Bronchial epithelial cell (primary cell): ENCODE measurements around the gene STK32B. TPM values are rescaled to one million over a fixed set of nuclear protein-coding genes. Genes with fewer than 3 reads are reported as not detected.

ENCODE experiments used
- DNase-seq: peaks from one replicate; pipeline ENCODE4 v3.0.0-alpha.2; 2010; ENCODE audit warnings: low read depth
- FAIRE-seq: peaks from 2 replicates; lab custom pipeline; 2011; peaks lifted over from hg19 to GRCh38; lab: Jason Lieb, UNC
- H3K27me3 ChIP-seq: 2 replicates; pipeline ENCODE4 v1.5.1; 2011; ENCODE audit warnings: low read length; ENCODE audit not compliant: control insufficient read depth, insufficient read depth
- H3K36me3 ChIP-seq: 2 replicates; pipeline ENCODE4 v1.5.1; 2011; ENCODE audit warnings: low read length; ENCODE audit not compliant: control insufficient read depth, insufficient read depth
- H3K4me3 ChIP-seq: 2 replicates; pipeline ENCODE4 v1.5.1; 2011; ENCODE audit warnings: mild to moderate bottlenecking, low read depth, low read length, control low read depth
- total RNA-seq: library from RNA; depleted of rRNA; stranded (reverse); fragments of >200 nt; gene quantifications from 2 replicates; pipeline ENCODE4 v1.2.1, GENCODE V29; 2014
- TF ChIP-seq, protein P1 (sequence below): IDR thresholded peaks from 2 replicates; pipeline ENCODE4 v1.5.1; 2011; ENCODE audit warnings: mild to moderate bottlenecking, moderate library complexity, low read length, control low read depth, inconsistent platforms; ENCODE audit not compliant: insufficient read depth, severe bottlenecking

STK32B gene
- total RNA-seq, 1 donor from 2014 or later: under 0.01 TPM

DNA sequence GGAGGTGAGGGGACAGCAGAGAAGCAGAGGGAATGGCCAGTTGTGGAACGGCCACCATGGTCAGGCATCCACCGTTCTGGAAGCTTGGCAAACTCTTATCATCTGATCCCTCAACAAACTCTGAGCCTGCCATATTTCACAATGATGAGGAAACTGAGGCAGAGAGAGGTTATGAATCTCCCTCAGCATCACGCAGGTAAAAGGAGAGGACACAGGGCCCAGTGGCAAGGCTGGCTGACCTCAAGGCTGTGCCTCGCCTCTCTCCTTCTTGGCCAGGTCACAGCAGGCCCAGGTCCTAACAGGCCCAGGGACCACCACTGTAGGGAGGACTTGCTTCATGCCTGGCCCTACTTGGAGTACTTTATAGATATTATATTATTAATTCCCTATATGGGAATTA lies 414.2 kb downstream of the STK32B start:
- Histone ChIP-seq H3K27me3 (no peaks in the 10 kb centered on the region), H3K4me3 (no peak overlapping the region), H3K36me3 (no peaks in the 10 kb centered on the region)
- no peak for FAIRE-seq
- DNase-seq: no peak
- TF ChIP-seq, protein P1, sequence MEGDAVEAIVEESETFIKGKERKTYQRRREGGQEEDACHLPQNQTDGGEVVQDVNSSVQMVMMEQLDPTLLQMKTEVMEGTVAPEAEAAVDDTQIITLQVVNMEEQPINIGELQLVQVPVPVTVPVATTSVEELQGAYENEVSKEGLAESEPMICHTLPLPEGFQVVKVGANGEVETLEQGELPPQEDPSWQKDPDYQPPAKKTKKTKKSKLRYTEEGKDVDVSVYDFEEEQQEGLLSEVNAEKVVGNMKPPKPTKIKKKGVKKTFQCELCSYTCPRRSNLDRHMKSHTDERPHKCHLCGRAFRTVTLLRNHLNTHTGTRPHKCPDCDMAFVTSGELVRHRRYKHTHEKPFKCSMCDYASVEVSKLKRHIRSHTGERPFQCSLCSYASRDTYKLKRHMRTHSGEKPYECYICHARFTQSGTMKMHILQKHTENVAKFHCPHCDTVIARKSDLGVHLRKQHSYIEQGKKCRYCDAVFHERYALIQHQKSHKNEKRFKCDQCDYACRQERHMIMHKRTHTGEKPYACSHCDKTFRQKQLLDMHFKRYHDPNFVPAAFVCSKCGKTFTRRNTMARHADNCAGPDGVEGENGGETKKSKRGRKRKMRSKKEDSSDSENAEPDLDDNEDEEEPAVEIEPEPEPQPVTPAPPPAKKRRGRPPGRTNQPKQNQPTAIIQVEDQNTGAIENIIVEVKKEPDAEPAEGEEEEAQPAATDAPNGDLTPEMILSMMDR: no peak

- TF ChIP-seq, protein P1: no peak
- Histone ChIP-seq H3K36me3 (no peaks in the 10 kb centered on the region), H3K4me3 (no peak overlapping the region), H3K27me3 (no peaks in the 10 kb centered on the region)
- DNase-seq (no peak), FAIRE-seq (no peak)
These were observed 414.7 kb downstream of the STK32B start for GRCh38 chr4:5465956-5466355.

GRCh38 chr4:5467111-5467510 lies 415.8 kb downstream of the STK32B start:
- DNase-seq: no peak
- TF ChIP-seq, protein P1: no peak
- FAIRE-seq: no peak
- Histone ChIP-seq H3K27me3 (no peaks in the 10 kb centered on the region), H3K36me3 (no peaks in the 10 kb centered on the region), H3K4me3 (no peak overlapping the region)

DNA sequence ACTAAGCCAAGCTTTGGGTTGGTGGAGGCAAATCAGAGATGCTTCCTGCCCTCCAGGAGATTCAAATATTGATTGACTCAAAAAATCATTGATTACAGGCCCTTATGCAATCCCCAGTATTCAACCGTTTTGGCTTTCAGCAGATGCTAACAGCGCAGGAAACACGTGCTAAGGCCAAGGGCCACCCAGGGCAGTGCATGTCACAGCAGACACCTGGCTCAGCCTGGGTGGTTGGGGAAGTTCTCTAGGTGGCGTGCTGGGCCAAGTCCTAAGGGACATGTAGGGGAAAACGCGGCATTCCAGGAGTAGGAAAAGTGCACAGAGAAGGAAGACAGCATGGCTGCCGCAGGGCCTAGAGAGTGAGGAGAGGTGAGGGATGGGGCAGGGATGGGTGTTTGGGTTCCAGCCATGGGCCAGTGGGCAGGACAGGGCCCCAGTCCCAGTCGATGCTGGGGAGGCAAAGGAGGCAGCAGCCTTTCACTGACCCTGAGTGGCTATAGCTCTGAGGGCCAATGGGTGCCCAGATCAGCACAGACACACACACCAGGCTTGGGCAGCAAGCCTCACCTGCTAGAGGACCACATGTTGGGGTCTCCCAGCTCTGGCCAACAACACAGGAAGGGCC lies 418.0 kb downstream of the STK32B start:
- TF ChIP-seq, protein P1: no peak
- DNase-seq (no peak), FAIRE-seq (no peak)
- Histone ChIP-seq H3K27me3 (no peaks in the 10 kb centered on the region), H3K36me3 (no peaks in the 10 kb centered on the region), H3K4me3 (no peak overlapping the region)

- Histone ChIP-seq H3K4me3 (no peak overlapping the region), H3K27me3 (no peaks in the 10 kb centered on the region), H3K36me3 (no peaks in the 10 kb centered on the region)
- FAIRE-seq: no peak
- TF ChIP-seq, protein P1: no peak
- DNase-seq: no peak
These were observed 418.6 kb downstream of the STK32B start for GRCh38 chr4:5469861-5470260.
